Peyer's patch (tissue), 4 donors: Measurements from ENCODE around the gene C3orf62. TPM values are rescaled to one million over a fixed set of nuclear protein-coding genes. Genes with fewer than 3 reads are reported as not detected.
"Not testable (repeated sequence)": the region's sequence is repeated elsewhere in the genome, so short reads cannot be mapped to it uniquely, and the experiment has no call there.

Source experiments
- DNase-seq, 3 donors: peaks; one replicate each; pipeline ENCODE4 v3.0.0-alpha.2; 2017 to 2019
- H3K27ac ChIP-seq, 4 donors: fragments of 200-600 bp; sonication (generic); one replicate each; pipeline ENCODE4 v1.5.1; 2016 to 2019
- H3K27me3 ChIP-seq, 2 donors: fragments of 200-600 bp; sonication (generic); one replicate each; pipeline ENCODE4 v1.5.1; 2019
- H3K36me3 ChIP-seq, 3 donors: fragments of 200-600 bp; sonication (generic); one replicate each; pipeline ENCODE4 v1.5.1; 2016 to 2019
- H3K4me1 ChIP-seq, 4 donors: fragments of 200-600 bp; sonication (generic); one replicate each; pipeline ENCODE4 v1.5.1; 2016 to 2019
- H3K4me3 ChIP-seq, 4 donors: fragments of 200-600 bp; sonication (generic); 1 replicate in 3 of 4; 2 replicates in 1 of 4; pipeline ENCODE4 v1.5.1; 2016 to 2019; ENCODE audit warnings: mild to moderate bottlenecking in 1 of 4
- H3K9me3 ChIP-seq, 4 donors: fragments of 200-600 bp; sonication (generic); one replicate each; pipeline ENCODE4 v1.5.1; 2016 to 2019; ENCODE audit warnings: mild to moderate bottlenecking in 1 of 4
- POLR2A ChIP-seq, 2 donors: fragments of 450-650 bp; IDR thresholded peaks; one replicate each; pipeline ENCODE4 v1.5.1; 2017; ENCODE audit warnings: antibody characterized with exemption in 2 of 2, mild to moderate bottlenecking in 2 of 2, moderate library complexity in 2 of 2
- small RNA-seq, 2 donors: library from RNA; depleted of rRNA; stranded (forward); fragments of <200 nt; gene quantifications; one replicate each; pipeline ENCODE3, GENCODE V24; 2016
- total RNA-seq, 4 donors: library from RNA; depleted of rRNA; stranded (reverse); fragments of >200 nt; gene quantifications; one replicate each; pipeline ENCODE4 v1.1.0, GENCODE V29; 2016
- TF ChIP-seq, protein P1 (sequence below), 6 experiments: fragments of 450-650 bp in 4 of 6; fragments of 200-600 bp in 2 of 6; sonication (generic) in 1 of 6; IDR thresholded peaks; one replicate each; pipeline ENCODE4 v1.5.1; 2017 to 2019; ENCODE audit warnings: antibody characterized with exemption in 6 of 6, mild to moderate bottlenecking in 3 of 6, moderate library complexity in 1 of 6

The C3orf62 gene
- total RNA-seq, 4 donors from 2014 or later, result 4.4 to 24.8 (median 5.3) TPM

DNA sequence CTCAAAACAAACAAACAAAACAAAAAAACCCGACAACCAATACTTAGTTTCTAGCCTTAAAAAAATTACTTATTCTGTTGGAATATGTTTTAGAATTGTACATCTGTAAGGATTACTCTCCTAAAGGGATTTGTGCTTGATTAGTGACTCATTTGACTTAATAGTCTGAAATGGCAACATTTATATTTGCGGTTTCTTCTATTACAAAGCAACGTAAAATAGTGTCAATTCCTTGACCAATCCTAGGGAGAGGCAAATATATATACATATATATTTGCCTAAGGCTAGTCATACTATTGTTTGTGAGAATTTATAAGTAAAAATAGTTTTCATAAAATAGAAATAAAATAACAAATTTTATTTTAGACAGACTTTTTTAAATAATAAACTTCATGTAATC lies 39.7 kb downstream of the C3orf62 start:
- Histone ChIP-seq H3K27me3 (no peaks in the 10 kb centered on the region), H3K36me3 (no peaks in the 10 kb centered on the region), H3K4me3 (no peak overlapping the region), H3K4me1 (no peaks in the 10 kb centered on the region), H3K27ac (no peak overlapping the region), H3K9me3 (peaks cover 0 to 16% (median 8%) of the 10 kb centered on the region in 4 donors)
- TF ChIP-seq POLR2A (IDR thresholded peaks at IDR 0.05), result no peak
- TF ChIP-seq, protein P1, sequence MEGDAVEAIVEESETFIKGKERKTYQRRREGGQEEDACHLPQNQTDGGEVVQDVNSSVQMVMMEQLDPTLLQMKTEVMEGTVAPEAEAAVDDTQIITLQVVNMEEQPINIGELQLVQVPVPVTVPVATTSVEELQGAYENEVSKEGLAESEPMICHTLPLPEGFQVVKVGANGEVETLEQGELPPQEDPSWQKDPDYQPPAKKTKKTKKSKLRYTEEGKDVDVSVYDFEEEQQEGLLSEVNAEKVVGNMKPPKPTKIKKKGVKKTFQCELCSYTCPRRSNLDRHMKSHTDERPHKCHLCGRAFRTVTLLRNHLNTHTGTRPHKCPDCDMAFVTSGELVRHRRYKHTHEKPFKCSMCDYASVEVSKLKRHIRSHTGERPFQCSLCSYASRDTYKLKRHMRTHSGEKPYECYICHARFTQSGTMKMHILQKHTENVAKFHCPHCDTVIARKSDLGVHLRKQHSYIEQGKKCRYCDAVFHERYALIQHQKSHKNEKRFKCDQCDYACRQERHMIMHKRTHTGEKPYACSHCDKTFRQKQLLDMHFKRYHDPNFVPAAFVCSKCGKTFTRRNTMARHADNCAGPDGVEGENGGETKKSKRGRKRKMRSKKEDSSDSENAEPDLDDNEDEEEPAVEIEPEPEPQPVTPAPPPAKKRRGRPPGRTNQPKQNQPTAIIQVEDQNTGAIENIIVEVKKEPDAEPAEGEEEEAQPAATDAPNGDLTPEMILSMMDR (IDR thresholded peaks at IDR 0.05), result no peak
- DNase-seq, result no peak

DNA sequence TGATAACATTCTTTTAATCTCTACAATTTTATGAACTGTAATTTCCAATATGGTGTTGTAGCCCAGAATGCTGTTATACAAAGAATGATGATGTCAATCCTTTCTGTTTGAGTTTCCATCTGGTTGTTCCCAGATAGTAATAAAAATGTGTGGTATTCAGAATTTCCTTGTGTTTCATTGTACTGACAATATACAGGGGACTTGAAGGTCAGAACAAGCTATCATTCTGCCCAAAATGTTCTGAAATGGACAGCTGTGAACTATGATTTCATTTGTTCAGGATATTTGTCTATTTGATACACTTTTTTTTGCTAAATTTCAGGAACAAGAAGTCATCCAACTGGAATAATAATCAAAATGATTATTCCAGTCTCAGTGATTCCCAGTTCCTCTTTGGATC lies 40.8 kb downstream of the C3orf62 start:
- Histone ChIP-seq H3K4me1 (no peaks in the 10 kb centered on the region), H3K27ac (no peak overlapping the region), H3K4me3 (no peak overlapping the region), H3K9me3 (peaks cover 0 to 25% (median 8%) of the 10 kb centered on the region in 4 donors), H3K36me3 (no peaks in the 10 kb centered on the region), H3K27me3 (no peaks in the 10 kb centered on the region)
- DNase-seq, result no peak
- TF ChIP-seq, protein P1 (IDR thresholded peaks at IDR 0.05), result no peak
- TF ChIP-seq POLR2A (IDR thresholded peaks at IDR 0.05), result no peak

DNA sequence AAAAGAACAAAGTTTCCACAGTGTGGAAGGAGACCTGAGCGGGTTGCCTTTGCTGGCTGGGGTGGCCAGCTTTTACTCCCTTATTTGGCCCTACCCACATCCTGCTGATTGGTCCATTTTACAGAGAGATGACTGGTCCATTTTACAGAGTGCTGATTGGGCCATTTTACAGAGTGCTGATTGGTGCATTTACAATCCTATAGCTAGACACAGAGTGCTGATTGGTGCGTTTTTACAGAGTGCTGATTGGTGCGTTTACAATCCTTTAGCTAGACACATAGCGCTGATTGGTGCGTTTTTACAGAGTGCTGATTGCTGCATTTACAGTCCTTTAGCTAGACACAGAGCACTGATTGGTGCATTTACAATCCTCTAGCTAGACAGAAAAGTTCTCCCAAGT lies 48.2 kb downstream of the C3orf62 start:
- not testable (repeated sequence) for DNase-seq, H3K27ac ChIP-seq, H3K27me3 ChIP-seq, H3K4me1 ChIP-seq, H3K4me3 ChIP-seq, H3K36me3 ChIP-seq
- peaks cover 0 to 39% (median 18%) of the 10 kb centered on the region in 4 donors for H3K9me3 ChIP-seq

DNA sequence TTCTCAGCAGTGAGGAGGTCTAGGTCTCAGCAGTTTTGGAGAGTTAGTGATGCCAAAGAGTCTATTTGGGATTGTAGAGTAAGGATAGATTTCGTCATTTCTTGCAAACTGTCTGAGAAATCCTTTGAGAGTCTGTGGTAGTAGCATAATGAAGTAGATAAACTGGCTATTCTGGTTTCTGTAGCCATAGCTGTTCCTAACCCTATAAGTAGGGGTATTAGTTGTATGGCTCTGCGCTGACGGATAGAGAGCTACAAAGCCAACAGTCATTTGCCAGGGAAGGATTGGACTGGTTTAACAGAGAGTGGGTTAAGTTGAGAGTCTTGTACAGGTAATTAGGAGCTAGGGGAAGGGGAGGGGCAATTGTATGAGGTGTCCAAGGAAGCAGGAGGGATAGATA lies 55.0 kb downstream of the C3orf62 start:
- no peak for DNase-seq
- Histone ChIP-seq H3K4me1 (no peaks in the 10 kb centered on the region), H3K27me3 (no peaks in the 10 kb centered on the region), H3K36me3 (no peaks in the 10 kb centered on the region), H3K9me3 (peaks cover 0 to 6% (median 0%) of the 10 kb centered on the region in 4 donors), H3K4me3 (no peak overlapping the region), H3K27ac (no peak overlapping the region)
- no peak for TF ChIP-seq POLR2A (IDR thresholded peaks at IDR 0.05)
- TF ChIP-seq, protein P1 (IDR thresholded peaks at IDR 0.05), result no peak

DNA sequence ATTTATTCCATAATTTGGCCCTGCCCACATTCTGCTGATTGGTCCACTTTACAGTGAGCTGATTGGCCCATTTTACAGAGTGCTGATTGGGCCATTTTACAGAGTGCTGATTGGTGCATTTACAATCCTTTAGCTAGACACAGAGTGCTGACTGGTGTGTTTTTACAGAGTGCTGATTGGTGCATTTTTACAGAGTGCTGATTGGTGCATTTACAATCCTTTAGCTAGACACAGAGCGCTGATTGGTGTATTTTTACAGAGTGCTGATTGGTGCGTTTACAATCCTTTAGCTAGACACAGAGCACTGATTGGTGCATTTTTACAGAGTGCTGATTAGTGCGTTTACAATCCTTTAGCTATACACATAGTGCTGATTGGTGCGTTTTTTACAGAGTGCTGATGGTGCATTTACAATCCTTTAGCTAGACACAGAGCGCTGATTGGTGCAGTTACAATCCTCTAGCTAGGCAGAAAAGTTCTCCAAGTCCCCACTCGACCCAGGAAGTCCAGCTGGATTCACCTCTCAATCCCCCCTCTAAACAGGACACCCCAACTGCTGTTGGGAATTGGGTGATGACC lies 56.0 kb downstream of the C3orf62 start:
- DNase-seq, H3K4me1 ChIP-seq, H3K27ac ChIP-seq, H3K9me3 ChIP-seq, H3K4me3 ChIP-seq, H3K36me3 ChIP-seq, H3K27me3 ChIP-seq: not testable (repeated sequence)

DNA sequence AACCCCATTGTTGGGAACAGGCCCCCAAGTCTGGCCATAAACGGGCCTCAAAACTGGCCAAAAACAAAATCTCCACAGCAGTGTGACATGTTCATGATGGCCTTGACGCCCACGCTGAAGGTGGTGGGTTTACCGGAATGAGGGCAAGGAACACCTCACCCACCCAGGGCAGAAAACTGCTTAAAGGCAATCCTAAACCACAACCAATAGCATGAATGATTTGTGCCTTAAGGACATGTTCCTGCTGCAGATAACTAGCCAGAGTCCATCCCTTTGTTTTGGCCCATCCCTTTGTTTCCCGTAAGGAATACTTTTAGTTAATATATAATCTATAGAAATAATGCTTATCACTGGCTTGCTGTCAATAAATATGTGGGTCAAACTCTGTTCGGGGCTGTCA lies 57.9 kb downstream of the C3orf62 start:
- peak in 1 of 3 donors; percentile 21 for DNase-seq
- Histone ChIP-seq H3K9me3 (peaks cover 0 to 6% (median 0%) of the 10 kb centered on the region in 4 donors), H3K27ac (peak overlapping the region in 1 of 4 donors; percentile 49)

More for the DNA sequence above, 57.9 kb downstream of the C3orf62 start:
- TF ChIP-seq, protein P1 (IDR thresholded peaks at IDR 0.05), result no peak
- TF ChIP-seq POLR2A (IDR thresholded peaks at IDR 0.05), result no peak
- Histone ChIP-seq H3K4me3 (no peak overlapping the region), H3K27me3 (no peaks in the 10 kb centered on the region), H3K36me3 (no peaks in the 10 kb centered on the region), H3K4me1 (no peaks in the 10 kb centered on the region)

Small RNAs within 50 kb of the gene (small RNA-seq; reads per million reads assigned to genes)
- 0 reads per million in 2 donors for gene AC121247.2
- 0 reads per million in 2 donors for gene MIR4271
- 0 reads per million in 2 donors for gene RF00019

Other genes starting within 250 kb of the C3orf62 start
- 100 to 1,000 TPM in 1 of 4 donors, 10 to 100 TPM in 3; 58.8 to 149 (median 68.5) TPM for gene IMPDH2, start 247.8 kb downstream of the C3orf62 start, total RNA-seq
- gene QRICH1, start 183.2 kb downstream of the C3orf62 start, total RNA-seq, result 100 to 1,000 TPM in 2 of 4 donors, 10 to 100 TPM in 2; 61.1 to 132 (median 99.7) TPM
- 100 to 1,000 TPM; 295 to 361 (median 342) TPM for gene QARS1, start 172.5 kb downstream of the C3orf62 start, total RNA-seq
- gene USP19, start 156.4 kb downstream of the C3orf62 start, total RNA-seq, result 10 to 100 TPM; 42.9 to 96.0 (median 61.8) TPM
- gene LAMB2, start 144.2 kb downstream of the C3orf62 start, total RNA-seq, result 100 to 1,000 TPM; 293 to 476 (median 348) TPM
- 10 to 100 TPM; 12.4 to 39.3 (median 37.5) TPM for gene CCDC71, start 110.9 kb downstream of the C3orf62 start, total RNA-seq
- gene KLHDC8B, start 105.6 kb downstream of the C3orf62 start, total RNA-seq, result 10 to 100 TPM in 1 of 4 donors, 1 to 10 TPM in 3; 3.9 to 13.7 (median 9.5) TPM
- 100 to 1,000 TPM in 1 of 4 donors, 10 to 100 TPM in 3; 26.3 to 106 (median 47.5) TPM for gene USP4, start 62.8 kb upstream of the C3orf62 start, total RNA-seq
- gene GPX1, start 81.1 kb upstream of the C3orf62 start, total RNA-seq, result 100 to 1,000 TPM; 104 to 161 (median 130) TPM
- 100 to 1,000 TPM; 223 to 294 (median 274) TPM for gene RHOA, start 134.7 kb upstream of the C3orf62 start, total RNA-seq
- 10 to 100 TPM; 12.4 to 56.4 (median 40.9) TPM for gene TCTA, start 135.2 kb upstream of the C3orf62 start, total RNA-seq
- gene AMT, start 145.2 kb upstream of the C3orf62 start, total RNA-seq, result 10 to 100 TPM; 13.3 to 32.9 (median 25.1) TPM
- gene NICN1, start 152.1 kb upstream of the C3orf62 start, total RNA-seq, result 1 to 10 TPM in 3 of 4 donors, not detected in 1; 2.0 to 7.7 (median 7.6) TPM
- 10 to 100 TPM; 11.6 to 79.2 (median 62.6) TPM for gene DAG1, start 193.0 kb upstream of the C3orf62 start, total RNA-seq